ENCODE measurements around the gene ORC6.
A peak's percentile ranks its signal among the peaks of the same experiment; 100 is the strongest.

The ORC6 gene

GRCh38 chr16:46696957-46697356 is 7.5 kb downstream of the ORC6 start:
- Histone ChIP-seq H3K36me3 (ENCODE audit: control insufficient read depth in 4 of 4, insufficient read depth in 4 of 4, low read length in 3 of 4) (peaks cover 9 to 59% (median 16%) of the 10 kb centered on the region in 4 experiments), H3K4me3 (ENCODE audit: control insufficient read depth in 1 of 7, extremely low read depth in 1 of 7, insufficient read depth in 4 of 7, low read depth in 2 of 7, low read length in 6 of 7) (no peak overlapping the region), H3K9me3 (ENCODE audit: control extremely low read depth in 1 of 5, control insufficient read depth in 4 of 5, insufficient read depth in 2 of 5, low read depth in 1 of 5, low read length in 4 of 5) (no peaks in the 10 kb centered on the region), H3K27me3 (replicated peaks in 2 of 5; ENCODE audit: control insufficient read depth in 4 of 5, insufficient read depth in 5 of 5, low read length in 4 of 5) (no peaks in the 10 kb centered on the region), H3K4me1 (ENCODE audit: control extremely low read depth in 1 of 4, control insufficient read depth in 4 of 4, insufficient read depth in 4 of 4, low read length in 3 of 4) (peaks cover 0 to 4% (median under 1%) of the 10 kb centered on the region in 4 experiments), H3K27ac (ENCODE audit: insufficient read depth in 1 of 2, low read depth in 1 of 2, low read length in 2 of 2, poor library complexity in 1 of 2, severe bottlenecking in 2 of 2) (no peak overlapping the region)
- DNase-seq: no peak
- WGBS (ENCODE audit: insufficient coverage): 100% methylated on average over 3 of the region's 3 CpGs
- POLR2A ChIA-PET: no interaction called here
- CTCF ChIA-PET: interaction anchor here (0.8 to 1.0 kb wide), 2 partner anchors 10 to 88 kb away, joined by 3 read pairs; no protein-coding TSS in a partner anchor

GRCh38 chr16:46700048-46700447 is 10.6 kb downstream of the ORC6 start:
- peaks cover 7 to 41% (median 15%) of the 10 kb centered on the region in 4 experiments for H3K36me3 ChIP-seq (ENCODE audit: control insufficient read depth in 4 of 4, insufficient read depth in 4 of 4, low read length in 3 of 4)
- H3K4me1 ChIP-seq (ENCODE audit: control extremely low read depth in 1 of 4, control insufficient read depth in 4 of 4, insufficient read depth in 4 of 4, low read length in 3 of 4): no peaks in the 10 kb centered on the region
- 100% methylated on average over 1 of the region's 3 CpGs for WGBS (ENCODE audit: insufficient coverage)
- ChIA-PET POLR2A (no interaction called here), CTCF (interaction anchor here (1.1 to 1.3 kb wide), 3 partner anchors 9 to 27 kb away, joined by 3 read pairs; no protein-coding TSS in a partner anchor)
- no peak overlapping the region for H3K27ac ChIP-seq (ENCODE audit: insufficient read depth in 1 of 2, low read depth in 1 of 2, low read length in 2 of 2, poor library complexity in 1 of 2, severe bottlenecking in 2 of 2)
- no peak overlapping the region for H3K4me3 ChIP-seq (ENCODE audit: control insufficient read depth in 1 of 7, extremely low read depth in 1 of 7, insufficient read depth in 4 of 7, low read depth in 2 of 7, low read length in 6 of 7)
- no peaks in the 10 kb centered on the region for H3K27me3 ChIP-seq (replicated peaks in 2 of 5; ENCODE audit: control insufficient read depth in 4 of 5, insufficient read depth in 5 of 5, low read length in 4 of 5)
- no peak for DNase-seq
- no peaks in the 10 kb centered on the region for H3K9me3 ChIP-seq (ENCODE audit: control extremely low read depth in 1 of 5, control insufficient read depth in 4 of 5, insufficient read depth in 2 of 5, low read depth in 1 of 5, low read length in 4 of 5)

- no peak for DNase-seq
- no peaks in the 10 kb centered on the region for H3K27me3 ChIP-seq (replicated peaks in 2 of 5; ENCODE audit: control insufficient read depth in 4 of 5, insufficient read depth in 5 of 5, low read length in 4 of 5)
- CTCF ChIA-PET: interaction anchor here (2.1 kb wide), 1 partner anchor 10 kb away, joined by 9 read pairs; no protein-coding TSS in a partner anchor
- H3K36me3 ChIP-seq (ENCODE audit: control insufficient read depth in 4 of 4, insufficient read depth in 4 of 4, low read length in 3 of 4): peaks cover 0 to 27% (median 4%) of the 10 kb centered on the region in 4 experiments
- H3K9me3 ChIP-seq (ENCODE audit: control extremely low read depth in 1 of 5, control insufficient read depth in 4 of 5, insufficient read depth in 2 of 5, low read depth in 1 of 5, low read length in 4 of 5): no peaks in the 10 kb centered on the region
- POLR2A ChIA-PET: no interaction called here
- no peak overlapping the region for H3K4me3 ChIP-seq (ENCODE audit: control insufficient read depth in 1 of 7, extremely low read depth in 1 of 7, insufficient read depth in 4 of 7, low read depth in 2 of 7, low read length in 6 of 7)
- H3K27ac ChIP-seq (ENCODE audit: insufficient read depth in 1 of 2, low read depth in 1 of 2, low read length in 2 of 2, poor library complexity in 1 of 2, severe bottlenecking in 2 of 2): no peak overlapping the region
- WGBS (ENCODE audit: insufficient coverage): 100% methylated on average over 4 of the region's 4 CpGs
- no peaks in the 10 kb centered on the region for H3K4me1 ChIP-seq (ENCODE audit: control extremely low read depth in 1 of 4, control insufficient read depth in 4 of 4, insufficient read depth in 4 of 4, low read length in 3 of 4)
Observed at GRCh38 chr16:46701615-46702014, 12.2 kb downstream of the ORC6 start.

- Histone ChIP-seq H3K36me3 (ENCODE audit: control insufficient read depth in 4 of 4, insufficient read depth in 4 of 4, low read length in 3 of 4) (peaks cover 0 to 23% (median 1%) of the 10 kb centered on the region in 4 experiments), H3K27me3 (replicated peaks in 2 of 5; ENCODE audit: control insufficient read depth in 4 of 5, insufficient read depth in 5 of 5, low read length in 4 of 5) (no peaks in the 10 kb centered on the region), H3K4me3 (ENCODE audit: control insufficient read depth in 1 of 7, extremely low read depth in 1 of 7, insufficient read depth in 4 of 7, low read depth in 2 of 7, low read length in 6 of 7) (no peak overlapping the region), H3K27ac (ENCODE audit: insufficient read depth in 1 of 2, low read depth in 1 of 2, low read length in 2 of 2, poor library complexity in 1 of 2, severe bottlenecking in 2 of 2) (no peak overlapping the region), H3K4me1 (ENCODE audit: control extremely low read depth in 1 of 4, control insufficient read depth in 4 of 4, insufficient read depth in 4 of 4, low read length in 3 of 4) (no peaks in the 10 kb centered on the region), H3K9me3 (ENCODE audit: control extremely low read depth in 1 of 5, control insufficient read depth in 4 of 5, insufficient read depth in 2 of 5, low read depth in 1 of 5, low read length in 4 of 5) (no peaks in the 10 kb centered on the region)
- CTCF ChIA-PET: interaction anchor here (2.1 kb wide), 1 partner anchor 10 kb away, joined by 9 read pairs; no protein-coding TSS in a partner anchor
- POLR2A ChIA-PET: no interaction called here
- WGBS (ENCODE audit: insufficient coverage): no CpG with 5 or more reads among the region's 2 CpGs
- DNase-seq: no peak
Observed at GRCh38 chr16:46702030-46702429, 12.6 kb downstream of the ORC6 start.

DNA sequence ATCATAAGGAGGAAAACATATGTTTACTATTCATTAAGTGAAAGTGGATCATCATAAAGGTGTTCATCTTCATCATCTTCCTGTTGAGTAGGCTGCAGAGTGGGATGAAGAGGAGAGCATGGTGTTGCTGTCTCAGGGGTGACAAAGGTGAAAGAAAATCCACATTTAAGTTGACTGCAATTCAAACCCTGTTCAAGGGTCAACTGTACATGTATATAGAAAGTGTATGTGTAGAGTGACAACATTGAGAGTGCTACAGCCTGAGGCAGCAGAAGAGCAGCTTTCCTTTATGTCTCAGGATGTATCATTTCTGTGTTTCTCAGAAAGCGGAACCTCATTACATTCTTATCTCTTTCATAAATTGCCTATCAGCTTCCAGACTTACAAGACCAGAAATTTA is 17.2 kb downstream of the ORC6 start:
- no peaks in the 10 kb centered on the region for H3K27me3 ChIP-seq (replicated peaks in 2 of 5; ENCODE audit: control insufficient read depth in 4 of 5, insufficient read depth in 5 of 5, low read length in 4 of 5)
- CTCF ChIA-PET: interaction anchor here (0.6 to 1.3 kb wide), 5 partner anchors 9 to 131 kb away, joined by 3 to 4 read pairs (median 3); no protein-coding TSS in a partner anchor
- H3K4me1 ChIP-seq (ENCODE audit: control extremely low read depth in 1 of 4, control insufficient read depth in 4 of 4, insufficient read depth in 4 of 4, low read length in 3 of 4): peaks cover 0 to 2% (median 0%) of the 10 kb centered on the region in 4 experiments
- H3K36me3 ChIP-seq (ENCODE audit: control insufficient read depth in 4 of 4, insufficient read depth in 4 of 4, low read length in 3 of 4): no peaks in the 10 kb centered on the region
- H3K9me3 ChIP-seq (ENCODE audit: control extremely low read depth in 1 of 5, control insufficient read depth in 4 of 5, insufficient read depth in 2 of 5, low read depth in 1 of 5, low read length in 4 of 5): no peaks in the 10 kb centered on the region
- no peak for DNase-seq
- WGBS (ENCODE audit: insufficient coverage): no CpG with 5 or more reads among the region's 1 CpG
- POLR2A ChIA-PET: no interaction called here
- no peak overlapping the region for H3K4me3 ChIP-seq (ENCODE audit: control insufficient read depth in 1 of 7, extremely low read depth in 1 of 7, insufficient read depth in 4 of 7, low read depth in 2 of 7, low read length in 6 of 7)
- no peak overlapping the region for H3K27ac ChIP-seq (ENCODE audit: insufficient read depth in 1 of 2, low read depth in 1 of 2, low read length in 2 of 2, poor library complexity in 1 of 2, severe bottlenecking in 2 of 2)

GRCh38 chr16:46709469-46710005 is 20.1 kb downstream of the ORC6 start:
- Histone ChIP-seq H3K4me3 (ENCODE audit: control insufficient read depth in 1 of 7, extremely low read depth in 1 of 7, insufficient read depth in 4 of 7, low read depth in 2 of 7, low read length in 6 of 7) (no peak overlapping the region), H3K4me1 (ENCODE audit: control extremely low read depth in 1 of 4, control insufficient read depth in 4 of 4, insufficient read depth in 4 of 4, low read length in 3 of 4) (peaks cover 2 to 24% (median 16%) of the 10 kb centered on the region in 4 experiments), H3K36me3 (ENCODE audit: control insufficient read depth in 4 of 4, insufficient read depth in 4 of 4, low read length in 3 of 4) (no peaks in the 10 kb centered on the region), H3K9me3 (ENCODE audit: control extremely low read depth in 1 of 5, control insufficient read depth in 4 of 5, insufficient read depth in 2 of 5, low read depth in 1 of 5, low read length in 4 of 5) (no peaks in the 10 kb centered on the region), H3K27ac (ENCODE audit: insufficient read depth in 1 of 2, low read depth in 1 of 2, low read length in 2 of 2, poor library complexity in 1 of 2, severe bottlenecking in 2 of 2) (no peak overlapping the region), H3K27me3 (replicated peaks in 2 of 5; ENCODE audit: control insufficient read depth in 4 of 5, insufficient read depth in 5 of 5, low read length in 4 of 5) (no peaks in the 10 kb centered on the region)
- CTCF ChIA-PET: no interaction called here
- DNase-seq: peak in 2 of 3 donors; percentile 34 to 38
- POLR2A ChIA-PET: no interaction called here
- 75% methylated on average over 2 of the region's 3 CpGs for WGBS (ENCODE audit: insufficient coverage)

DNA sequence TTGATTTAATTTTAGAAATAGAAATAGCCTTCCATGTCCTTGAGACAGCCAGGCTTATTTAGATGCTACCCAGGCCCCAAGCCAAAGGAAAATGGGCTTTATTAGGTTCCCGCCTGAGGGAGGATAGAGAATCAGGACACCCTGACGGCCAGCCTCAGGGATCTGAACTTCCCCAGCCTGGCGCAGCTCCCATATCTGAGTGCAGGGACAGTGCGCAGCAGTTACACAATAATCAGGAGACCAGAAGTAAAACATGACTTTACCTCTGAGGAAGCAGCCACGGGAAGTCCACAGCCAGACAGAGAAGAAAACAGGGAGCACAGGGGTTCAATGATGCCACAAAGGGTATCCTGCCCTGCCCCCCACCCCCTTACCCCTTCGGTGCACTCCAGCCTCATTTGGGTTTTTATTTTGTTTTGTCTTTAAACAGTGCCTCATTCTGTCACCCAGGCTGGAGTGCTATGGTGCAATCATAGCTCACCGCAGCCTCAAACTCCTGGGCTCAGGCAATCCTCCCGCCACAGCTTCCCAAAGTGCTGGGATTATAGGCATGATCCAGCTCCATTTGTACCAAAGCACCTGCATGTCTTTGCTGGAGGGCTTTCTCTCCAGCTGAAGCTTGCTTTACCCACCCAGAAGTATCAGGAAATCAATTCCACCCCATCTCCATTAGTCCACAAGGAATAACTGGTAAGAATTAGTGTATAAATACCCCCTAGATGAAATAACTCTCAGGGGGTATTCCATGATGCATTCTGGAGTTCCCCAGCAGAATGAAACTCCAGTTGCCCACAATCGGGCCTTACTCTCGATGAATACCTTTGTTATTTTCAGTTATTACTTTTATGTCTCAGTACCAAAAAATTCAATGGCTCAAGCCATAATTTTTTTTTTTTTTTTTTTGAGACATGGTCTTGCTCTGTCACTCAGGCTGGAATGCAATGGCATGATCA is 21.9 kb downstream of the ORC6 start:
- Histone ChIP-seq H3K4me3 (ENCODE audit: control insufficient read depth in 1 of 7, extremely low read depth in 1 of 7, insufficient read depth in 4 of 7, low read depth in 2 of 7, low read length in 6 of 7) (no peak overlapping the region), H3K4me1 (ENCODE audit: control extremely low read depth in 1 of 4, control insufficient read depth in 4 of 4, insufficient read depth in 4 of 4, low read length in 3 of 4) (peaks cover 2 to 37% (median 18%) of the 10 kb centered on the region in 4 experiments), H3K9me3 (ENCODE audit: control extremely low read depth in 1 of 5, control insufficient read depth in 4 of 5, insufficient read depth in 2 of 5, low read depth in 1 of 5, low read length in 4 of 5) (no peaks in the 10 kb centered on the region), H3K36me3 (ENCODE audit: control insufficient read depth in 4 of 4, insufficient read depth in 4 of 4, low read length in 3 of 4) (no peaks in the 10 kb centered on the region), H3K27ac (ENCODE audit: insufficient read depth in 1 of 2, low read depth in 1 of 2, low read length in 2 of 2, poor library complexity in 1 of 2, severe bottlenecking in 2 of 2) (no peak overlapping the region), H3K27me3 (replicated peaks in 2 of 5; ENCODE audit: control insufficient read depth in 4 of 5, insufficient read depth in 5 of 5, low read length in 4 of 5) (no peaks in the 10 kb centered on the region)
- DNase-seq: no peak
- POLR2A ChIA-PET: no interaction called here
- CTCF ChIA-PET: interaction anchor here (0.5 kb wide), 1 partner anchor 10 kb away, joined by 3 read pairs; no protein-coding TSS in a partner anchor
- 92% methylated on average over 10 of the region's 10 CpGs for WGBS (ENCODE audit: insufficient coverage)
